Heart left ventricle (tissue), 16 donors: ENCODE measurements around the gene UBL5. TPM values are rescaled to one million over a fixed set of nuclear protein-coding genes. Genes with fewer than 3 reads are reported as not detected.
"Not testable (repeated sequence)": the region's sequence is repeated elsewhere in the genome, so short reads cannot be mapped to it uniquely, and the experiment has no call there.

Source experiments
- ATAC-seq, 4 donors: fragments of 200-7000 bp; cut with Tn5 transposase; one replicate each; pipeline ENCODE4 v1.9.1; 2020 to 2022; ENCODE audit warnings: moderate library complexity in 4 of 4, mild to moderate bottlenecking in 3 of 4, moderate number of reproducible peaks in 1 of 4
- DNase-seq, 5 donors: peaks; one replicate each; pipeline ENCODE4 v3.0.0-alpha.2; 2020
- H3K27ac ChIP-seq, 12 donors: fragments of 200-600 bp; sonication (generic) in 4 of 12; one replicate each; pipeline versions ENCODE4 v1.5.0 to v1.8.0; 2016 to 2022; ENCODE audit warnings: mild to moderate bottlenecking in 2 of 12
- H3K27me3 ChIP-seq, 9 donors: fragments of 200-600 bp; sonication (generic) in 2 of 9; one replicate each; pipeline versions ENCODE4 v1.5.1 to v1.8.0; 2016 to 2022; ENCODE audit warnings: mild to moderate bottlenecking in 3 of 9
- H3K36me3 ChIP-seq, 9 donors: fragments of 200-600 bp; sonication (generic) in 2 of 9; one replicate each; pipeline versions ENCODE4 v1.5.0 to v1.8.0; 2018 to 2022; ENCODE audit warnings: mild to moderate bottlenecking in 2 of 9
- H3K4me1 ChIP-seq, 12 donors: fragments of 200-600 bp; sonication (generic) in 4 of 12; one replicate each; pipeline versions ENCODE4 v1.5.0 to v1.8.0; 2016 to 2022; ENCODE audit warnings: mild to moderate bottlenecking in 3 of 12
- H3K4me3 ChIP-seq, 12 donors: fragments of 200-600 bp; sonication (generic) in 4 of 12; one replicate each; pipeline versions ENCODE4 v1.5.0 to v1.8.0; 2017 to 2022; ENCODE audit warnings: mild to moderate bottlenecking in 9 of 12, moderate library complexity in 4 of 12
- H3K9me3 ChIP-seq, 12 donors: fragments of 200-600 bp; sonication (generic) in 4 of 12; one replicate each; pipeline versions ENCODE4 v1.5.0 to v1.8.0; 2016 to 2022; ENCODE audit warnings: mild to moderate bottlenecking in 1 of 12
- CTCF ChIP-seq, 12 donors: fragments of 200-600 bp; sonication (generic) in 4 of 12; IDR thresholded peaks; one replicate each; pipeline versions ENCODE4 v1.5.0 to v1.8.0; 2018 to 2022; ENCODE audit warnings: antibody characterized with exemption in 12 of 12, mild to moderate bottlenecking in 5 of 12
- POLR2A ChIP-seq, 2 donors: fragments of 450-650 bp; IDR thresholded peaks; one replicate each; pipeline ENCODE4 v1.6.1; 2017; ENCODE audit warnings: antibody characterized with exemption in 2 of 2, mild to moderate bottlenecking in 2 of 2, moderate library complexity in 2 of 2
- WGBS, 4 donors: extraction: QIAGEN DNeasy Blood & Tissue Kit in 2 of 4; methylation state at CpG; one replicate each; pipeline versions ENCODE4 v1.1.5 to v1.1.7; 2013 to 2018; 5-methylcytosine and 5-hydroxymethylcytosine counted together
- intact Hi-C, 10 donors: fragments of 100-400 bp; cut with DNase I; formaldehyde crosslinking; loops; one replicate each; pipeline versions ENCODE4 v1.11.1 to v1.14.2; 2022
- polyA plus RNA-seq, 2 donors: library from polyadenylated mRNA; stranded (reverse); fragments of 200-250 nt; gene quantifications; one replicate each; pipeline ENCODE4 v1.2.3, GENCODE V29; 2013
- total RNA-seq, 9 donors: library from RNA; depleted of rRNA in 2 of 9; stranded (reverse); fragments of >200 nt in 2 of 9; fragmentation: NEBNext Ultra II Directional in 3 of 9; extraction: Animal tissue kit (Norgen Biotek cat#: 25700) in 3 of 9; gene quantifications; one replicate each; pipeline versions ENCODE4 v1.1.0 to v1.2.4, GENCODE V29; 2016 to 2023
- donor health status: ischemic (EF 13 %, LVEDD 7.1; RV severe dilation, severe dysfunction).
- donor health status: healthy with polysubstance abuse.
- donor health status: DM: no; HTN: yes; CAD: no.
- donor health status: DM: no; HTN: no; CAD: no.
- donor health status: ischemic (EF 25% LVEDD 6.9; RV normal size, moderate dysfunction).
- donor health status: ischemic (EF 25% LVEDD 5.7; RV mildly dilated, moderate dysfunction).
- donor health status: healthy.
- donor health status: DM: yes; HTN: yes; CAD: no.
- donor health status: ischemic (EF 35%, LVEDD 5.7; RV mildly dilated, moderate dysfunction).
- donor health status: nonischemic (EF 11% LVEDD 7.7; RV severe dilation, severe dysfunction).
- donor health status: DM: yes; HTN: yes; CAD: no.
- donor health status: PGD.
- donor health status: ischemic (EF 29% LVEDD 5.4; RV normal size, mild dysfunction).
- donor health status: nonischemic (EF 23%, LVEDD 6.1; RV moderate dilation, normal function).

UBL5 gene
- total and polyA plus RNA-seq, 11 donors, result 460 to 1,809 (median 496) TPM

DNA sequence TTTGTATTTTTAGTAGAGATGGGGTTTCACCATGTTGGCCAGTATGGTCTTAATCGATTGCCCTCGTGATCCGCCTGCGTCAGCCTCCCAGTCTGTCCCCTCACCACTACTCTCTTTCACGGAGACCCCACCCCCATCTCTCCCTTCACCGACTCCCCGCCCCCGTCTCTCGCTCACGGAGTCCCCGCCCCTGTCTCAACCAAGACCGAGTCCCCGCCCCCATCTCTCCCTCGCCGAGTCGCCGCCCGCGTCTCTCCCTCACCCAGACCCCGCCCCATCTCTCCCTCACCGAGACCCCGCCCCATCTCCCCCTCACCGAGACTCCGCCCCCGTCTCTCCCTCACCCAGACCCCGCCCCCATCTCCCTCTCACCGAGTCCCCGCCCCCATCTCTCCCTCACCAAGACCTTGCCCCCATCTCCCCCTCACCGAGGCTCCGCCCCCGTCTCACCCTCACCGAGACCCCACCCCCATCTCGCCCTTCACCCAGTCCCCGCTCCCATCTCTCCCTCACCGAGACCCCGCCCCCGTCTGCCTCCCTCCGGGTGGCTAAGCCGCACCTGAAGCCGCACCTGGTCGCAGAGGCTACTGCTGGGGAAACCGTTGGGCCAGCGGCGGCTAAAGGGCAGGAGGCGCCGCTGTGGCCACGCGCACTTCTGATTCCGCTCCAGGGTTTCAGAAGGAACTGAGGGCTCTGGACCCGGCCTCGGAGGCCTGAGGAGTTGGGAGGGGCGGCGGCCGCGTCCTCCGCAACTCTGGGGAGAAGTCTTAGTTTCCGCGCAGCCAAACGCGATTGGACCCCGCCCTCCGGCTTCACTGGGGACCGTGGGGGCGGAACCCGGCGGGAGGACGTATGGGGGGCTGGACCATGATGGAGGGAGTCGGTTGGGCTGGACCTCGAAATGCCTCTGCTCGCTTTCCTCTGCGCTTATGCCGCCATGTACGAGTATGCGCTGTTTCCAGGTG is 42.1 kb upstream of the UBL5 start:
- TF ChIP-seq CTCF (IDR thresholded peaks at IDR 0.05), result no peak
- peak in 1 of 2 donors; percentile 87 for TF ChIP-seq POLR2A (IDR thresholded peaks at IDR 0.05)
- H3K36me3 ChIP-seq, result no peaks in the 10 kb centered on the region
- DNase-seq (peak; percentile 98 to 99 (median 98)), ATAC-seq (peak; percentile 92 to 96 (median 94))
- peaks cover 0 to 26% (median 11%) of the 10 kb centered on the region in 12 donors for H3K4me1 ChIP-seq
- peak overlapping the region; percentile 42 to 92 (median 66) for H3K4me3 ChIP-seq
- 1 to 2% (median 2%) methylated on average over 46 to 74 of the region's 74 CpGs for whole genome bisulfite sequencing, 4 donors
- no peaks in the 10 kb centered on the region for H3K27me3 ChIP-seq
- H3K9me3 ChIP-seq, result no peaks in the 10 kb centered on the region
- intact Hi-C loops, result loop anchor here in 5 of 10 donors (2.0 to 10.0 kb wide), 4 partner anchors 17 to 473 kb away; partner anchors contain the start of genes ZNF846 (in 4 of the 5), ZNF562 (in 2 of the 5) and ZNF426 (in 1 of the 5)
- peak overlapping the region; percentile 52 to 100 (median 96) for H3K27ac ChIP-seq

DNA sequence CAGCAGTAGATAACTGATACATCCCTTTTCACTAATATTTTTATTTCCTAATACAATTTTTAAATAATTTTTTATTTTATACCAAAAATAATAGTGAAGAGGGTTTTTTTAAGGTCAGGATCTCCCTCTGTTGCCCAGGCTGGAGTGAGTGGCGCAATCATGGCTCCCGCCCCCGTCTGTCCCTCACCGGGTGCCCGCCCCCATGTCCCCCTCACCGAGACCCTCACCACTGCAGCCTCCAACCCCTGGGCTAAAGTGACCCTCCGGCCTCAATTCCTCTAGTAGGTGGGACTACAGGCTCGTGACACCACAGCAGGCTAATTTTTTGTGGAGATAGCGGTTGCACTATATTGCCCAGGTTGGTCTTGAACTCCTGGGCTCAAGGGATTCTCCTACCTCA is 41.4 kb upstream of the UBL5 start:
- no peak for ATAC-seq
- intact Hi-C loops, result loop anchor here in 2 of 10 donors (5.0 to 10.0 kb wide), 3 partner anchors 112 to 474 kb away; partner anchors contain the start of genes ZNF562 (in 2 of the 2) and ZNF426 (in 1 of the 2)

DNA sequence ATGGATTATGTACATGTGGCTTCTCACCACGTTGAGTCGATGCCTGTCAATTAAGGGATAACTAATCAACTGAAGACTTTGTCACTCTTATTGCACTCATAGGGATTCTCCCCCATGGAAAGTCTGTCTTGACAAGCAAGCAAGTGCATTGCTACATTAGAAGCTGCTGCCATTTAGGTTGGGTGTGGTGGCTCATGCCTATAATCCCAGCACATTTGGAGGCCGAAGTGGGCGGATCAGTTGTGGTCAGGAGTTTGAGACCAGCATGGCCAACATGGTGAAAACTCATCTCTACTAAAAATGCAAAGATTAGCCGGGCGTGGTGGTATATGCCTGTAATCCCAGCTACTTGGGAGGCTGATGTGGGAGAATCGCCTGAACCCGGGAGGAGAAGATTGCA is 40.9 kb upstream of the UBL5 start:
- intact Hi-C loops, result loop anchor here in 2 of 10 donors (5.0 to 10.0 kb wide), 3 partner anchors 112 to 475 kb away; partner anchors contain the start of genes ZNF562 (in 2 of the 2) and ZNF426 (in 1 of the 2)
- H3K4me3 ChIP-seq, result peak overlapping the region in 3 of 12 donors; percentile 68 to 85 (median 84)
- 92 to 95% (median 93%) methylated on average over 8 of the region's 8 CpGs for WGBS, 4 donors

More for the DNA sequence above, 41.4 kb upstream of the UBL5 start:
- Histone ChIP-seq H3K27ac (peak overlapping the region; percentile 52 to 100 (median 96)), H3K4me1 (peaks cover 0 to 32% (median 13%) of the 10 kb centered on the region in 12 donors), H3K27me3 (no peaks in the 10 kb centered on the region), H3K36me3 (no peaks in the 10 kb centered on the region), H3K9me3 (no peaks in the 10 kb centered on the region), H3K4me3 (peak overlapping the region in 11 of 12 donors; percentile 59 to 92 (median 68))
- whole genome bisulfite sequencing, 4 donors, result 55 to 64% (median 60%) methylated on average over 9 of the region's 9 CpGs
- no peak for TF ChIP-seq POLR2A (IDR thresholded peaks at IDR 0.05)
- TF ChIP-seq CTCF (IDR thresholded peaks at IDR 0.05), result no peak
- no peak for DNase-seq

GRCh38 chr19:9788604-9789003 is 39.1 kb upstream of the UBL5 start:
- intact Hi-C loops, result loop anchor here in 2 of 10 donors (5.0 to 10.0 kb wide), 3 partner anchors 114 to 476 kb away; partner anchors contain the start of genes ZNF562 (in 2 of the 2) and ZNF426 (in 1 of the 2)
- H3K4me3 ChIP-seq, H3K9me3 ChIP-seq, H3K27ac ChIP-seq, H3K36me3 ChIP-seq, DNase-seq, H3K27me3 ChIP-seq, ATAC-seq: not testable (repeated sequence)
- H3K4me1 ChIP-seq, result peaks cover 0 to 34% (median 14%) of the 10 kb centered on the region in 12 donors
- WGBS, 4 donors, result 93 to 96% (median 95%) methylated on average over 13 of the region's 13 CpGs

More for the DNA sequence above, 40.9 kb upstream of the UBL5 start:
- DNase-seq (no peak), ATAC-seq (no peak)
- no peak for TF ChIP-seq CTCF (IDR thresholded peaks at IDR 0.05)
- no peak for TF ChIP-seq POLR2A (IDR thresholded peaks at IDR 0.05)
- Histone ChIP-seq H3K27me3 (no peaks in the 10 kb centered on the region), H3K9me3 (no peaks in the 10 kb centered on the region), H3K36me3 (no peaks in the 10 kb centered on the region), H3K4me1 (peaks cover 0 to 34% (median 14%) of the 10 kb centered on the region in 12 donors), H3K27ac (peak overlapping the region in 7 of 12 donors; percentile 87 to 100 (median 97))
